HG03025 (cell line): Measurements from ENCODE around the gene CBLN1.
"Not testable (repeated sequence)": the region's sequence is repeated elsewhere in the genome, so short reads cannot be mapped to it uniquely, and the experiment has no call there.

Experiments
- ATAC-seq: cut with Tn5 transposase; IDR thresholded peaks from one replicate; pipeline ENCODE4 v1.9.1; 2021; ENCODE audit warnings: mild to moderate bottlenecking, moderate library complexity; ENCODE audit not compliant: unreplicated experiment, low FRiP score

The CBLN1 gene

GRCh38 chr16:49277766-49278566, 3.7 kb downstream of the CBLN1 start:
- ATAC-seq = no peak

DNA sequence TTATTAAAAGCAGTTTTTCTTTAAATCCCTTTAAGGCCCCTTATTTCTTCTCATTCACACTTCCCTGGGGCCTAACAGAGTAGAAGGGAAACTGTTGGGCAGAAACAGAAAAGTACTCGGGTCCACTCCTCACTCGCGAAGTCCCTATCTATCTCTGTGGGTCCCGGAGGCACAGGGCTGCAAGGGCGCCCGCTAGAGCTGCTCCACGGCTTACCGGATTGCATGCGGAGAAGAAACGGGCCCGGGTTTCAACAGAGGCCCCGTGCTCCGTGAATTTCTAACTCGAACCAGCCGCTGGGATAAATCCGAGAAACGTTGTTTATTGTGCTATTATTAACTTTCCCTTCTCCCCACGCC, 4.3 kb downstream of the CBLN1 start:
- no peak for ATAC-seq

DNA sequence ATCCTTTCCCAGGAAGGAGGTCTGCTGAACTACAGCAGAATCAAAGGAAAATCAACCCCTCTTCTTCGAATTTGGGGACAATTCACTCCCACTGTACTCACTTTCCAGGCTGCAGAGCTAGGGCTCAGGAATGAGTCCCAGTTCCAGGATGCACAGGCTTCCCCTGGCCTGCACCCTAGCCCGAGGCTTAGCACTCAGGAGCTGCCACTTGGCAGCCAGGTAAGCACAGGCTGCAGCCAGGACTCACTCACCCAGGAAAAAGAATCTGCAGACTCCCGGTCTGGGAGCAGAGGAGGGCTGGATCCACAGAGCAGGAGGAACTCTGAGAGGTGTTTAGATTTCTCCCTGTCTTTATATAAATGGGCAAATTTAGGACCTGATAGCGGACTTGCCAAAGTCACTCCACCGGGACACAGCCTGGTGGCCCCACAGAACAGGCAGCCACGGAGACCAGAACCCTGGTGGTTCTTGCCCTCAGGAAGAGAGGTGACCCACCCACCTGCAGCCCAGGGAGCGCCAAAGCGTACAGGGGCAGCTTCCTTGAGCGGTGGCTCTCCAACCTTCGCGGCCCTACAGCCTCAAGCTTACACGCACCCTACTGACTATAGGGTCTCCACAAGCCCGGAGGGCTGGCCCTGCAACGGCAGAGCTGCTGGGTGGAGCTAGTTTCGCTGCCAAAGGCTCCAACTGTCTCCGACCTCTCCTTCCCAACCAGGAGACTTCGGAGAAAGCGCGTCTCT, 4.8 kb downstream of the CBLN1 start:
- ATAC-seq = no peak

GRCh38 chr16:49275870-49276269, 5.8 kb downstream of the CBLN1 start:
- no peak for ATAC-seq

GRCh38 chr16:49275050-49275730, 6.4 kb downstream of the CBLN1 start:
- no peak for ATAC-seq

GRCh38 chr16:49274591-49274990, 7.0 kb downstream of the CBLN1 start:
- no peak for ATAC-seq

DNA sequence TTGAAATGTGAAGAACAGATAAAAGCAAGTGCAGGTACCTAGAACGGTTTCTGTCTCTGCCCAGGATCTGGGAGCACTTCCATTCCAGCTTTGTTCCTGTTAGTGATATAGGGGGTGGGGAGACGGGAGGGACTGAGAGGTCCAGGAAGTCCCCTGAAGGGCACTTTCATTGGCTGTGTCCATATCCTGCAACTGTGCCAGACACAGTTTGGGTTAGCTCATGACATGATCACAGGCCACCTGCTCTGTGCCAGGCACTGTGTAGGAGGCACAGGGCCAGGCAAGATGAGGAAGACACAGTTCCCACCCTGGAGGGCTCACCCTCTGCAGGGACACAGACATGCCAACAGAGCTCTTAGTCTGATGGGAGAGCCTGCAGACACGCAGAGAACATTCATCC, 7.9 kb downstream of the CBLN1 start:
- ATAC-seq = no peak

- no peak for ATAC-seq
Observed at GRCh38 chr16:49271363-49271762, 10.3 kb downstream of the CBLN1 start.

- no peak for ATAC-seq
Observed at GRCh38 chr16:49269201-49269600, 12.4 kb downstream of the CBLN1 start.

DNA sequence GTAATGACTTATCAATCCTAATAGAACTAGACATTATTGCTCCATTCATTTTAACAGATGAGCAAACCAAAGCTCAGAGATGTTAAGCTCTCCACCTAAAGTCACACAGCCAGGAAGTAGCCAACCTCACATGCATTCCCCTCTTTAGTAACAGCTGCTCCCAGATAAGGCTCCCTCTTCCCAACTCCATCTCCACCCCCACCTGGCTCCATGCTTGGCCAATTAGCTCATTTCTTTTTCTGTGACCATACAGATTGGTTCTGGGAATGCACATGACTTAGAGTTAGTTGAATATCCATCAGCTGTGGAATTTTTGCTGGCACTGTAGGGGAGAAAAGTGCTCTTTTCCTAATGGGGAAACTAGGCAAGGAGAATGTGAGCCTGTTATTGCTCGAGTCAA, 13.0 kb downstream of the CBLN1 start:
- no peak for ATAC-seq

DNA sequence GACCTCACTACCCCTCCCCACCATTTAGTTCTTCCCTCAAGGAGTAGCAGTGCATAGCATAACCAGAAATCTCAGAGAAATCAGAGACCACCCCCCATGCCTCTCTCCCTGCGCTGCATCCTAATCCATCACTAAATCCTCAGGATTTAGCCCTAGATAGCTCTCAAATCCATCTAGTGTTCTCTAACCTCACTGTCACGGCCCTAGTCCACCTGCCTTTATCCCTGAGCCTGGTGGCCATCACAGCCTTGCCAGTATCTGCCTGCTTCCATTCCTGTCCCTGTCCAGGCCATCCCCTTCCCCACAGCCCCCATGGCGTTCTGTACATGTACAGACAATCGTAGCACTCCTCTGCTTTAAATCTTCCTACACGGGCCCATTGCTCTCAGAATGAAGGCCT, 19.1 kb downstream of the CBLN1 start:
- no peak for ATAC-seq

DNA sequence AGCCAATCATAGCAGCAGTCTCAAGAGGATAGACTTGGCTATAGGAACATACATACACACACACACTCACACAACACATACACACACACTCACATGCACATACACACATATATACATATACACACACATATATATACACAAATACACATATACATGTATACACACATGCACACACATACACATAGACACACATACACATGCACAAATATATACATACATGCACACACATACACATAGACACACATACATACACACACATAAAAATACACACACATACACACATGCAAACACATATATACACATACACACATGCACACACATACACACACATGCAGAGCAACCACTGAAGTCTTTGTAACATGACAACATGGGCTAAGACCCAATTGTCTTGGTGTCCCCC, 19.7 kb downstream of the CBLN1 start:
- no peak for ATAC-seq

DNA sequence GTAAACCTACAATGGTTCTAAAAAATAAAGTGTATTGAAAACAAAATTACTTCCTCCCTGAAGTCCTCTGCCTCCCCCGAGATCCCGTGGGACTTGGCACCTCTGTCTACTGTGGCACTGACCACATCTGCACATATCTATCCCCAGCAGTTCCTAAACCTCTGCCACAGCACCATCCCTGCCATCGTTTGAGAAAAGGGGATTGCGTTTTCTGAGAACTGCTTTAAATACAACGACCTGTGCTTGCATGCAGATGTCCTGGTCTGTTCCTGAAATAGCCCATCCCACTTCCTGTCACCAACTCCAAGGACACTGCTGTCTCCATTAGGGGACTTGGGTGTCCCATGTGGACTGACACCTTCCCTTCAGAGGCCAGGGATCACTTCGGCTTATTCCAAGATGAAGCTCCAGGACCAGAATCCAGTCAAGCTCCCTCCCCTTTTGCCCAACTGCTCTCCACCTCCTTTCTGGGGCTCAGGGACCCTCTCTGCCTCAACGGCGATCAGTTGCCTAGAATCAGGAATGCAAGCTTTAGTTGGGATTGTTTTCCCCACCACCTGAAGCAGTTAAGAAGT, 20.6 kb downstream of the CBLN1 start:
- ATAC-seq = no peak

- no peak for ATAC-seq
Observed at GRCh38 chr16:49260253-49260652, 21.4 kb downstream of the CBLN1 start.

DNA sequence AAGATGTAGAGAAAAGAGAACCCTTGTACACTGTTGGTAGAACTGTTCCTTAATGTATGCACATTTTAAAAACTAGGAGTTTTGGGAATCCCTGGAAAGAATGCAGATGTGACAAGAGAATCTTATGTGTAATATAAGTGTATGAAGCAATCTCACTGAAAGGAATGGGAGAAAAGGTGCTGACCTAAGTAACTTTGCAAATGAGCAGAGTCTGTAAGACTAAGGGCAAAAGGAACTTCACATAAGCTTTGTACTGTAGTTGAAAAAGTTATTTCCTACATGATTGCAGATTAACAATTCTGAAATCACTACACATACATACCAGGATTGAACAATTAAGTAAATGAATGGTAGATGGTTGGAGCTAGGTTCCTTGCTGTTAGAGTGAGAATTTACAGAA, 22.3 kb downstream of the CBLN1 start:
- ATAC-seq = no peak

DNA sequence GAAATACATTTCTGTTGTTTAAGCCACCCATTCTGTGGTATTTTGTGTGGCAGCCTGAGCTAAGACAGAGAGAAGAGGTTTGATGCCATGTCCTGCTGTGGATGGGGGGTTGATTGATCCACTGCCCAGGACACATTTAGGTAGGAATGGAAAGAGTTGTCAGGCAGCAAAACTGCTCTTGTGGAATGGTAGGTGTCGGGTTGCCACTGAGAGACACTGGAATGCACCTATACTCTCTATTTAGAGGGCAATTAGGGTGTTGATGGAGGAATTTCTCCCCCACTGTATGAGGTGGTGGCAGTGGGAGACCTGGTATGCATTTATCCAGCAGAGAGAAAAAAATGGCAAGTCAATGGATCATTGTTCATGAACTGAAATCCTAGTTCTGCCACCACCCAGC, 30.9 kb downstream of the CBLN1 start:
- ATAC-seq = no peak

DNA sequence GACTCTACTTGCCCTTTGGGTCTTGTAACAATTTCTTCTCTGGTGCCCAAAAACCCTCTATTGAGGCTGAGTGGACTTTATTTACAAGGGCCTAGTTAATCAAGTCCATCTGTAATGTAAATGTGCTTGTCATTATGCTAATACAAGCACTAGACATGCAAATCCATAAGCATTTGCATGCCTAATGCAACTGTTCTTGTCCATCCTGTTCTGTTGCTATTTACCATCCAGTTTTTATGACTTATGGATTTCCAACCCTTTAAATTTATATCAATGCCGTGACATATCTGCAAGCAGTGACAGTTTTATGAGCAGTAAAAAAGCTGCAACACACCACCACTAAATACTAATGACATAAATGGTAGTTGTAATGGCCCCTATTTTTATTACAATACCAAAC, 33.4 kb downstream of the CBLN1 start:
- ATAC-seq = no peak

DNA sequence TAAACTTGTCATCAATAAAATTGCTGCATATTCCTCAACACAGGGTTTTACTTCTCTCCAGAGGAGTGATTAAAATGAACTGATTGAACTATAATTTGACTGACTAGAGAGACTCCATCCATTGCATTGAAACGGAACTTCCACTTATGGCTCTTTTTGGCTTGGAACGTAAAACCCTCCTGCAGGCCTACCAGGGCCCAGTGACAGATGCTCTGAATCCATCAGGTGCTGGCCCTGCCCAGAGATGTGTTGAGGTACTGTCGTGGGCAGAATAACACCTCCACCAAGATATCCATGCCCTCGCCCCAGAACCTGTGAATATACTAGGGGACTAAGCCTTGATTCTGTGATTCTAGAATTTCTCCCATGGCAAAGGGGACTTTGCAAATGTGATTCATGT, 45.4 kb downstream of the CBLN1 start:
- ATAC-seq = no peak

- not testable (repeated sequence) for ATAC-seq
Observed at GRCh38 chr16:49228335-49228734, 53.3 kb downstream of the CBLN1 start.
